GM12878 (cell line): Measurements from ENCODE around the gene BPGM. TPM values are rescaled to one million over a fixed set of nuclear protein-coding genes. Genes with fewer than 3 reads are reported as not detected.

Experiments
- ATAC-seq: fragments of 200-7000 bp; cut with Tn5 transposase; 3 replicates; pipeline ENCODE4 v1.9.1; 2020; ENCODE audit warnings: mild to moderate bottlenecking, moderate library complexity
- BruUV-seq: library from RNA; stranded (reverse); fragments of 400-500 nt; replicated peaks from 2 replicates; lab custom pipeline; 2021; lab: Mats Ljungman, UMichigan
- CTCF ChIA-PET: fragments of 300-600 bp; sonication (Branson Sonifier 250); formaldehyde crosslinking; extraction: SDS; loops from one replicate; lab custom pipeline; 2021; ENCODE audit warnings: inconsistent platforms; lab: Yijun Ruan, JAX
- POLR2A ChIA-PET: fragments of 350-600 bp; formaldehyde crosslinking; extraction: SDS; loops from one replicate; lab custom pipeline; 2021; ENCODE audit warnings: inconsistent platforms; lab: Charles Lee
- RAD21 ChIA-PET: fragments of 300-600 bp; sonication (Branson Sonifier 250); formaldehyde crosslinking; loops from one replicate; lab custom pipeline; 2023; ENCODE audit warnings: antibody characterized with exemption; ENCODE audit not compliant: unreplicated experiment; lab: Charles Lee
- SMC1A ChIA-PET: fragments of 300-600 bp; sonication (Branson Sonifier 250); formaldehyde crosslinking; loops from one replicate; lab custom pipeline; 2023; ENCODE audit not compliant: unreplicated experiment, uncharacterized antibody; lab: Charles Lee
- DNase-seq: peaks from one replicate; pipeline ENCODE4 v3.0.0-alpha.2; 2011; ENCODE audit warnings: low read depth, low spot score
- FAIRE-seq: peaks from 3 replicates; lab custom pipeline; 2011; peaks lifted over from hg19 to GRCh38; lab: Jason Lieb, UNC
- H2AFZ ChIP-seq: 2 replicates; pipeline ENCODE4 v1.6.0; 2011; ENCODE audit warnings: low read depth, low read length, control low read depth; ENCODE audit not compliant: control insufficient read depth
- H3K27ac ChIP-seq: 2 replicates; pipeline ENCODE4 v1.5.1; 2011; ENCODE audit warnings: control low read depth; ENCODE audit not compliant: control insufficient read depth, insufficient read depth
- H3K27me3 ChIP-seq, 2 experiments: replicated peaks in 1 of 2; 2 replicates each; pipeline versions ENCODE4 v1.6.0 to v1.6.1; 2011; ENCODE audit warnings: low read length in 1 of 2; ENCODE audit not compliant: control insufficient read depth in 2 of 2, insufficient read depth in 2 of 2
- H3K36me3 ChIP-seq, 2 experiments: 2 replicates each; pipeline ENCODE4 v1.5.1; 2011; ENCODE audit warnings: low read length in 1 of 2; ENCODE audit not compliant: control insufficient read depth in 2 of 2, insufficient read depth in 2 of 2
- H3K4me1 ChIP-seq: 2 replicates; pipeline ENCODE4 v1.6.1; 2011; ENCODE audit warnings: mild to moderate bottlenecking, low read length, moderate library complexity, mixed read lengths; ENCODE audit not compliant: control insufficient read depth, insufficient read depth
- H3K4me2 ChIP-seq: 2 replicates; pipeline ENCODE4 v1.6.0; 2011; ENCODE audit warnings: control low read depth; ENCODE audit not compliant: control insufficient read depth, insufficient read depth
- H3K4me3 ChIP-seq: fragments of 200-600 bp; sonication (generic); 2 replicates; pipeline ENCODE4 v1.5.1; 2016
- H3K79me2 ChIP-seq: 2 replicates; pipeline ENCODE4 v1.6.0; 2011; ENCODE audit warnings: low read length; ENCODE audit not compliant: control insufficient read depth, insufficient read depth
- H3K9ac ChIP-seq: 2 replicates; pipeline ENCODE4 v1.8.0; 2011; ENCODE audit warnings: low read length, control low read depth, mixed read lengths; ENCODE audit not compliant: control insufficient read depth, insufficient read depth
- H3K9me3 ChIP-seq: replicated peaks from 3 replicates; pipeline ENCODE4 v1.5.1; 2011; ENCODE audit warnings: mild to moderate bottlenecking, low read length; ENCODE audit not compliant: control insufficient read depth, insufficient read depth
- H4K20me1 ChIP-seq: 2 replicates; pipeline ENCODE4 v1.6.0; 2011; ENCODE audit not compliant: control insufficient read depth, insufficient read depth
- BHLHE40 ChIP-seq, 2 experiments: fragments of 450-650 bp in 1 of 2; IDR thresholded peaks; 2 replicates each; pipeline ENCODE4 v1.6.1; 2011 to 2017; ENCODE audit warnings: low read depth in 2 of 2, borderline replicate concordance in 1 of 2, improper control_type of control experiment in 1 of 2, low read length in 1 of 2, mild to moderate bottlenecking in 1 of 2
- CREB1 ChIP-seq: IDR thresholded peaks from 2 replicates; pipeline ENCODE4 v1.6.1; 2012; ENCODE audit warnings: low read depth, mild to moderate bottlenecking, inconsistent platforms
- EZH2 ChIP-seq: IDR thresholded peaks from 2 replicates; pipeline ENCODE4 v1.6.1; 2012; ENCODE audit warnings: low read depth, mild to moderate bottlenecking, control low read depth, inconsistent platforms, low read length, borderline replicate concordance; ENCODE audit not compliant: control insufficient read depth
- HSF1 ChIP-seq: fragments of 150-350 bp; IDR thresholded peaks from 2 replicates; pipeline ENCODE4 v1.6.1; 2014; ENCODE audit warnings: mild to moderate bottlenecking, low read depth, low read length
- IKZF2 ChIP-seq, 2 experiments: fragments of 450-650 bp; IDR thresholded peaks; 2 replicates each; pipeline ENCODE4 v1.6.1; 2017; ENCODE audit warnings: mild to moderate bottlenecking in 2 of 2, moderate library complexity in 2 of 2
- NFYB ChIP-seq: IDR thresholded peaks from 2 replicates; pipeline ENCODE4 v1.6.1; 2011; ENCODE audit warnings: low read depth, mild to moderate bottlenecking, low read length, improper control_type of control experiment, moderate library complexity; ENCODE audit not compliant: insufficient read depth
- SREBF1 ChIP-seq: IDR thresholded peaks from 2 replicates; pipeline ENCODE4 v1.6.1; 2012; ENCODE audit warnings: mild to moderate bottlenecking, low read length
- SREBF2 ChIP-seq: IDR thresholded peaks from 2 replicates; pipeline ENCODE4 v1.6.1; 2012; ENCODE audit warnings: mild to moderate bottlenecking, low read length
- SUPT20H ChIP-seq: IDR thresholded peaks from 2 replicates; pipeline ENCODE4 v1.6.1; 2011; ENCODE audit warnings: low read depth, mild to moderate bottlenecking, low read length, moderate library complexity, borderline replicate concordance; ENCODE audit not compliant: control insufficient read depth
- TCF7 ChIP-seq: IDR thresholded peaks from 2 replicates; pipeline ENCODE4 v1.6.1; 2014; ENCODE audit warnings: antibody characterized with exemption, borderline replicate concordance
- YBX1 ChIP-seq: fragments of 450-650 bp; IDR thresholded peaks from 2 replicates; pipeline ENCODE4 v1.6.1; 2016; ENCODE audit warnings: antibody characterized with exemption
- WGBS: methylation state at CpG from one replicate; pipeline ENCODE4 v1.1.6; 2016; ENCODE audit warnings: low lambda C conversion rate; ENCODE audit not compliant: insufficient replicate concordance, insufficient coverage; ENCODE audit errors: missing lambda C conversion rate; 5-methylcytosine and 5-hydroxymethylcytosine counted together
- in situ Hi-C: fragments of 300-500 bp; cut with MboI; formaldehyde crosslinking; loops from 9 replicates; pipeline ENCODE4 v1.14.3; 2018; ENCODE audit warnings: mixed read lengths
- intact Hi-C: fragments of 100-400 bp; cut with micrococcal nuclease; formaldehyde crosslinking; loops from one replicate; pipeline ENCODE4 v1.14.2; 2022; ENCODE audit not compliant: unreplicated experiment
- polyA plus RNA-seq, 11 experiments: library from polyadenylated mRNA; depleted of rRNA in 4 of 11; unstranded in 6 of 11; stranded (reverse) in 5 of 11; fragments of >200 nt; fragmentation: Nextera tagmentation in 4 of 11; fragmentation: Illumina TruSeq in 1 of 11; extraction: Ambion mirVana in 4 of 11; extraction: Trizol in 1 of 11; gene quantifications; 1 replicate in 1 of 11; 2 replicates in 10 of 11; pipeline versions ENCODE4 v1.2.1 to v1.2.3, GENCODE V29; 2011 to 2016; ENCODE audit warnings: inconsistent platforms in 2 of 11, missing spikeins in 2 of 11, low read depth in 1 of 11
- total RNA-seq, 4 experiments: library from RNA; depleted of rRNA in 3 of 4; stranded (reverse); fragments of >200 nt in 3 of 4; fragmentation: Illumina TruSeq in 1 of 4; extraction: Trizol in 1 of 4; gene quantifications; 2 replicates each; pipeline versions ENCODE4 v1.2.1 to v1.2.3, GENCODE V29; 2013 to 2021
- TF ChIP-seq, protein P1 (sequence below): IDR thresholded peaks from 2 replicates; pipeline ENCODE4 v1.6.1; 2011; ENCODE audit warnings: borderline replicate concordance, low read depth, mild to moderate bottlenecking, moderate library complexity, mixed read lengths, low read length; ENCODE audit not compliant: insufficient read depth; ENCODE audit errors: extremely low read length
- TF ChIP-seq, protein P2 (sequence below), 3 experiments: IDR thresholded peaks in 2 of 3; conservative IDR thresholded peaks in 1 of 3; 2 replicates each; pipeline ENCODE4 v1.5.1; 2011; ENCODE audit warnings: low read depth in 3 of 3, low read length in 3 of 3, mild to moderate bottlenecking in 3 of 3, control low read depth in 2 of 3, moderate library complexity in 2 of 3, inconsistent platforms in 1 of 3, mixed read lengths in 1 of 3; ENCODE audit not compliant: control insufficient read depth in 2 of 3, insufficient read depth in 1 of 3; ENCODE audit errors: extremely low read depth in 1 of 3
- TF ChIP-seq, protein P3 (sequence below): IDR thresholded peaks from 2 replicates; pipeline ENCODE4 v1.6.1; 2011; ENCODE audit warnings: low read depth, mild to moderate bottlenecking, low read length, moderate library complexity, borderline replicate concordance; ENCODE audit errors: extremely low read depth
- TF ChIP-seq, protein P4 (sequence below): fragments of 450-650 bp; IDR thresholded peaks from 2 replicates; pipeline ENCODE4 v1.6.1; 2017; ENCODE audit warnings: mild to moderate bottlenecking

BPGM gene
- total and polyA plus RNA-seq, 10 of the 15 experiments (the other 5 are each of a cell fraction or from before 2014, with no cell fraction given), result 9.0 to 20.1 (median 15.2) TPM

DNA sequence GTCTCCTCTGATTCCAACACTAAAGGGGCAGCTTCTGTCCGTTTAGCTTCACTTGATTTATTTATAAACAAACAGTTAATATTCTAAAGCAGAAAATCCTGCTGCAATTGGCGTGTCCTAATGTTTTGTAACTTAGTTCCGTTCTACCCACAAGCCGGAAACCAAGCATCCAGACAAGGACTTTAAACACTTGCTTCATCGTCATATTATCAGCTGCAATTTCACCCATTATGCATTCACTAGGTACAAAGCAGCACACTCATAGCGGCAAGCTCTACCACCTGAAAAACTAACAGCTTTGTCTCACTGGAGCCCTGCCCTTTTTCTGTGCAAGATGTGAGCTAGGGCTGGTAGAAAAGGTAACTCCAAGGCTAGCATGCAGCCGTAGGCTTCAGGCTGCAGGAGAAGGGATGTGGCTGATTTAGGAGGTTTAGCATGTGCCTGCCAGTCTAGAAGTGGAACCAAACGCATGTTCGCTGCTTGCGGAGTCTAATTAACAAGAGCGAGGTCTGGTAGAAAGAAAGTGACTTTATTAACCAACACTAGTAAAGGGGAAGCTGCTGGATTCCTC is 43.7 kb upstream of the BPGM start:
- SMC1A ChIA-PET, result interaction anchor here (0.9 to 2.1 kb wide), 2 partner anchors 9 to 170 kb away, joined by 5 to 13 read pairs; no protein-coding TSS in a partner anchor
- no peak overlapping the region for H3K4me3 ChIP-seq
- H3K79me2 ChIP-seq, result no peaks in the 10 kb centered on the region
- no peak for DNase-seq
- WGBS, result 57% methylated on average over 11 of the region's 11 CpGs
- no peak overlapping the region for H3K9ac ChIP-seq
- H4K20me1 ChIP-seq, result no peaks in the 10 kb centered on the region
- POLR2A ChIA-PET, result interaction anchor here (1.3 kb wide), 1 partner anchor 171 kb away, joined by 4 read pairs; no protein-coding TSS in a partner anchor
- BruUV-seq, result no TSS peak
- ATAC-seq, result no peak
- TF ChIP-seq BHLHE40 (IDR thresholded peaks at IDR 0.05; ENCODE audit: borderline replicate concordance in 1 of 2, low read depth in 2 of 2, low read length in 1 of 2), result no peak
- TF ChIP-seq SREBF2, result no peak
- TF ChIP-seq HSF1, result no peak
- TF ChIP-seq IKZF2 (IDR thresholded peaks at IDR 0.05), result no peak
- TF ChIP-seq TCF7, result no peak
- no peak for TF ChIP-seq SUPT20H
- TF ChIP-seq, protein P1, sequence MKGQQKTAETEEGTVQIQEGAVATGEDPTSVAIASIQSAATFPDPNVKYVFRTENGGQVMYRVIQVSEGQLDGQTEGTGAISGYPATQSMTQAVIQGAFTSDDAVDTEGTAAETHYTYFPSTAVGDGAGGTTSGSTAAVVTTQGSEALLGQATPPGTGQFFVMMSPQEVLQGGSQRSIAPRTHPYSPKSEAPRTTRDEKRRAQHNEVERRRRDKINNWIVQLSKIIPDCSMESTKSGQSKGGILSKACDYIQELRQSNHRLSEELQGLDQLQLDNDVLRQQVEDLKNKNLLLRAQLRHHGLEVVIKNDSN, result no peak
- TF ChIP-seq EZH2, result no peak
- TF ChIP-seq, protein P2, sequence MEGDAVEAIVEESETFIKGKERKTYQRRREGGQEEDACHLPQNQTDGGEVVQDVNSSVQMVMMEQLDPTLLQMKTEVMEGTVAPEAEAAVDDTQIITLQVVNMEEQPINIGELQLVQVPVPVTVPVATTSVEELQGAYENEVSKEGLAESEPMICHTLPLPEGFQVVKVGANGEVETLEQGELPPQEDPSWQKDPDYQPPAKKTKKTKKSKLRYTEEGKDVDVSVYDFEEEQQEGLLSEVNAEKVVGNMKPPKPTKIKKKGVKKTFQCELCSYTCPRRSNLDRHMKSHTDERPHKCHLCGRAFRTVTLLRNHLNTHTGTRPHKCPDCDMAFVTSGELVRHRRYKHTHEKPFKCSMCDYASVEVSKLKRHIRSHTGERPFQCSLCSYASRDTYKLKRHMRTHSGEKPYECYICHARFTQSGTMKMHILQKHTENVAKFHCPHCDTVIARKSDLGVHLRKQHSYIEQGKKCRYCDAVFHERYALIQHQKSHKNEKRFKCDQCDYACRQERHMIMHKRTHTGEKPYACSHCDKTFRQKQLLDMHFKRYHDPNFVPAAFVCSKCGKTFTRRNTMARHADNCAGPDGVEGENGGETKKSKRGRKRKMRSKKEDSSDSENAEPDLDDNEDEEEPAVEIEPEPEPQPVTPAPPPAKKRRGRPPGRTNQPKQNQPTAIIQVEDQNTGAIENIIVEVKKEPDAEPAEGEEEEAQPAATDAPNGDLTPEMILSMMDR (IDR thresholded peaks at IDR 0.05 in 2 of 3, conservative IDR thresholded peaks at IDR 0.05 in 1 of 3; ENCODE audit: control insufficient read depth in 2 of 3, extremely low read depth in 1 of 3, insufficient read depth in 1 of 3, low read depth in 3 of 3, low read length in 3 of 3), result no peak
- TF ChIP-seq, protein P3, sequence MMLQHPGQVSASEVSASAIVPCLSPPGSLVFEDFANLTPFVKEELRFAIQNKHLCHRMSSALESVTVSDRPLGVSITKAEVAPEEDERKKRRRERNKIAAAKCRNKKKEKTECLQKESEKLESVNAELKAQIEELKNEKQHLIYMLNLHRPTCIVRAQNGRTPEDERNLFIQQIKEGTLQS, result no peak
- TF ChIP-seq YBX1, result no peak
- no peak for TF ChIP-seq SREBF1
- TF ChIP-seq CREB1, result no peak
- TF ChIP-seq, protein P4, sequence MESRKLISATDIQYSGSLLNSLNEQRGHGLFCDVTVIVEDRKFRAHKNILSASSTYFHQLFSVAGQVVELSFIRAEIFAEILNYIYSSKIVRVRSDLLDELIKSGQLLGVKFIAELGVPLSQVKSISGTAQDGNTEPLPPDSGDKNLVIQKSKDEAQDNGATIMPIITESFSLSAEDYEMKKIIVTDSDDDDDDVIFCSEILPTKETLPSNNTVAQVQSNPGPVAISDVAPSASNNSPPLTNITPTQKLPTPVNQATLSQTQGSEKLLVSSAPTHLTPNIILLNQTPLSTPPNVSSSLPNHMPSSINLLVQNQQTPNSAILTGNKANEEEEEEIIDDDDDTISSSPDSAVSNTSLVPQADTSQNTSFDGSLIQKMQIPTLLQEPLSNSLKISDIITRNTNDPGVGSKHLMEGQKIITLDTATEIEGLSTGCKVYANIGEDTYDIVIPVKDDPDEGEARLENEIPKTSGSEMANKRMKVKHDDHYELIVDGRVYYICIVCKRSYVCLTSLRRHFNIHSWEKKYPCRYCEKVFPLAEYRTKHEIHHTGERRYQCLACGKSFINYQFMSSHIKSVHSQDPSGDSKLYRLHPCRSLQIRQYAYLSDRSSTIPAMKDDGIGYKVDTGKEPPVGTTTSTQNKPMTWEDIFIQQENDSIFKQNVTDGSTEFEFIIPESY, result no peak
- no peak for TF ChIP-seq NFYB
- intact Hi-C loops, result no loop called here
- CTCF ChIA-PET, result interaction anchor here (0.6 to 3.8 kb wide), 9 partner anchors 9 to 172 kb away, joined by 3 to 23 read pairs (median 4); partner anchors contain the start of gene AKR1B15
- no peaks in the 10 kb centered on the region for H3K27me3 ChIP-seq
- H3K4me1 ChIP-seq, result no peaks in the 10 kb centered on the region
- no peaks in the 10 kb centered on the region; the same call in 2 of the 3 replicates for H3K9me3 ChIP-seq
- RAD21 ChIA-PET, result interaction anchor here (0.7 to 1.1 kb wide), 3 partner anchors 51 to 171 kb away, joined by 3 to 4 read pairs (median 3); no protein-coding TSS in a partner anchor
- no peak overlapping the region for H2AFZ ChIP-seq
- no peak overlapping the region for H3K4me2 ChIP-seq
- FAIRE-seq, result no peak
- H3K27ac ChIP-seq, result no peak overlapping the region
- no peaks in the 10 kb centered on the region for H3K36me3 ChIP-seq
- in situ Hi-C loops, result loop anchor here (5.0 kb wide), 2 partner anchors 91 to 171 kb away; no protein-coding TSS in a partner anchor
